Neural cell (in vitro differentiated cells): ENCODE data around the gene RAPGEF5.

Source experiments
- CTCF ChIP-seq: fragments of 450-650 bp; IDR thresholded peaks from 2 replicates; pipeline ENCODE4 v1.5.1; 2014; ENCODE audit warnings: antibody characterized with exemption, mild to moderate bottlenecking, moderate library complexity; ENCODE audit not compliant: poor library complexity, severe bottlenecking
- EZH2 ChIP-seq: fragments of 200-600, 300-800 bp; shearing (Covaris generic), sonication (generic); IDR thresholded peaks from 2 replicates; pipeline ENCODE4 v1.6.1; 2014; ENCODE audit warnings: antibody characterized with exemption, low read length, borderline replicate concordance, mild to moderate bottlenecking; ENCODE audit not compliant: insufficient read depth, poor library complexity, severe bottlenecking

DNA sequence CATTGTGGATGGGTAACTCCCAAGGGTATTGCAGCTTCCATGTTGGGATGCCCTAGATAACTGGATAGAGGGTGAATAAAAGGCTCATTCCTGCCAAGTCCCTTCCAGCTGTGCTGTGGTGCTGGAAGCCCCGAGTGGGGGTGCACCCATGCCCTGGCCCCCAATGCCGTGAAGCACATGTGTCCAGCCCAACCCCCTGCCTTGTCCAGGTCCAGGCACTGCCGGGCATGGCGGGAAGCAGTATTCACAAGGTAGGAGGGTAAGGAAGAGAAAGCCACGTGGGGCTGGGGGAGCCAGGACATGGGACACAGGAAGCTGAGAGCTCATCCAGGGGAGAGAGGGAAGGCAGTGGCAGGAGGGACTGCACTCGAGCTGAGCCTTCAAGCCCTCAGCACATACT is 263.0 kb downstream of the RAPGEF5 start:
- TF ChIP-seq CTCF: no peak
- no peak for TF ChIP-seq EZH2
